Measurements from ENCODE around the gene TMEM53.

- peak; percentile 69 for TF ChIP-seq BHLHE40 (IDR thresholded peaks at IDR 0.05; ENCODE audit: borderline replicate concordance)
- TF ChIP-seq ZNF384 (IDR thresholded peaks at IDR 0.05): peak; percentile 88; the same call in 1 of the 2 replicates
- TF ChIP-seq TARDBP (IDR thresholded peaks at IDR 0.05): peak; percentile 80
- TF ChIP-seq SP1 (IDR thresholded peaks at IDR 0.05): no peak; the same call in 1 of the 2 replicates
- peak; percentile 64 for TF ChIP-seq L3MBTL2 (conservative IDR thresholded peaks at IDR 0.05)
- peak; percentile 68 for TF ChIP-seq SUZ12 (IDR thresholded peaks at IDR 0.05)
- TF ChIP-seq LEF1 (IDR thresholded peaks at IDR 0.05; ENCODE audit: borderline replicate concordance): no peak; the same call in 1 of the 2 replicates
- TF ChIP-seq HDGF (IDR thresholded peaks at IDR 0.05; ENCODE audit: borderline replicate concordance): no peak
- TF ChIP-seq ELF4 (IDR thresholded peaks at IDR 0.05): peak; percentile 100
- TF ChIP-seq PKNOX1 (IDR thresholded peaks at IDR 0.05): peak; percentile 52
Observed at GRCh38 chr1:44721485-44722361, 47.4 kb upstream of the TMEM53 start.
